WTC11 (cell line): ENCODE results near the gene NTMT1.

ENCODE experiments used
- CREM ChIP-seq: sonication (generic); formaldehyde crosslinking; IDR thresholded peaks from 2 replicates; pipeline ENCODE4 v1.8.1; 2022; ENCODE audit warnings: mild to moderate bottlenecking, missing genetic modification reagents, moderate library complexity
- CTCF ChIP-seq: fragments of 200-600 bp; IDR thresholded peaks from 2 replicates; pipeline ENCODE4 v1.8.0; 2022; ENCODE audit warnings: antibody characterized with exemption
- ESRRA ChIP-seq: sonication (generic); formaldehyde crosslinking; IDR thresholded peaks from 2 replicates; pipeline ENCODE4 v1.8.1; 2022; ENCODE audit warnings: mild to moderate bottlenecking, missing genetic modification reagents, borderline replicate concordance
- JUN ChIP-seq: sonication (generic); formaldehyde crosslinking; IDR thresholded peaks from 2 replicates; pipeline ENCODE4 v1.8.0; 2023; ENCODE audit warnings: mild to moderate bottlenecking, missing genetic modification reagents
- PRDM15 ChIP-seq: sonication (generic); formaldehyde crosslinking; IDR thresholded peaks from 2 replicates; pipeline ENCODE4 v1.8.0; 2022; ENCODE audit warnings: missing genetic modification reagents
- PREB ChIP-seq: sonication (generic); formaldehyde crosslinking; IDR thresholded peaks from 2 replicates; pipeline ENCODE4 v1.8.1; 2022; ENCODE audit warnings: mild to moderate bottlenecking, missing genetic modification reagents, moderate library complexity, borderline replicate concordance
- SP1 ChIP-seq: sonication (generic); formaldehyde crosslinking; conservative IDR thresholded peaks from 2 replicates; pipeline ENCODE4 v1.8.1; 2022; ENCODE audit warnings: missing genetic modification reagents
- TCF7 ChIP-seq: sonication (generic); formaldehyde crosslinking; IDR thresholded peaks from 2 replicates; pipeline ENCODE4 v1.8.0; 2022; ENCODE audit warnings: mild to moderate bottlenecking, low read depth, missing genetic modification reagents, moderate library complexity
- ZBTB43 ChIP-seq: sonication (generic); formaldehyde crosslinking; IDR thresholded peaks from 2 replicates; pipeline ENCODE4 v1.8.1; 2023; ENCODE audit warnings: mild to moderate bottlenecking, missing genetic modification reagents
- ZNF138 ChIP-seq: sonication (generic); formaldehyde crosslinking; conservative IDR thresholded peaks from 2 replicates; pipeline ENCODE4 v1.8.1; 2022; ENCODE audit warnings: mild to moderate bottlenecking, moderate library complexity, missing genetic modification reagents

- no peak for TF ChIP-seq ESRRA (CRISPR knock-in tag)
- no peak for TF ChIP-seq PREB (CRISPR knock-in tag)
- TF ChIP-seq CTCF, result no peak
- TF ChIP-seq CREM (CRISPR knock-in tag), result no peak
- TF ChIP-seq SP1 (CRISPR knock-in tag), result no peak
- no peak for TF ChIP-seq ZNF138 (CRISPR knock-in tag)
- no peak for TF ChIP-seq ZBTB43 (CRISPR knock-in tag)
- no peak for TF ChIP-seq JUN
- no peak for TF ChIP-seq TCF7 (CRISPR knock-in tag)
- TF ChIP-seq PRDM15, result no peak
Measured at GRCh38 chr9:129676975-129677374, 51.0 kb downstream of the NTMT1 start.
